SK-N-SH treated with all-trans-retinoic acid at 6 μM for 48 hours (cell line): ENCODE measurements around the gene ACTN1.
A peak's percentile ranks its signal among the peaks of the same experiment; 100 is the strongest.

Source experiments
- ATAC-seq: fragments of 200-7000 bp; cut with Tn5 transposase; 3 replicates; pipeline ENCODE4 v1.9.1; 2020; ENCODE audit warnings: mild to moderate bottlenecking, moderate library complexity
- ARNTL ChIP-seq: fragments of 450-650 bp; formaldehyde crosslinking; IDR thresholded peaks from 2 replicates; pipeline ENCODE4 v1.5.0; 2020; ENCODE audit warnings: low read depth, mild to moderate bottlenecking, moderate library complexity, borderline replicate concordance
- CREB5 ChIP-seq: fragments of 250-450 bp; sonication (Bioruptor Pico); IDR thresholded peaks from 2 replicates; pipeline ENCODE4 v1.5.1; 2020; ENCODE audit warnings: low read depth, mild to moderate bottlenecking, moderate library complexity
- ESRRG ChIP-seq: fragments of 250-450 bp; sonication (Bioruptor Pico); IDR thresholded peaks from 2 replicates; pipeline ENCODE4 v1.6.1; 2021; ENCODE audit warnings: mild to moderate bottlenecking
- GLIS3 ChIP-seq: fragments of 250-450 bp; sonication (Bioruptor Pico); IDR thresholded peaks from 2 replicates; pipeline ENCODE4 v1.5.0; 2020; ENCODE audit warnings: mild to moderate bottlenecking, moderate library complexity
- ISL1 ChIP-seq: fragments of 250-450 bp; sonication (Bioruptor Pico); IDR thresholded peaks from 2 replicates; pipeline ENCODE4 v2.1.2; 2022; ENCODE audit warnings: mild to moderate bottlenecking, moderate library complexity
- OSR1 ChIP-seq: fragments of 250-450 bp; sonication (Bioruptor Pico); IDR thresholded peaks from 2 replicates; pipeline ENCODE4 v1.8.0; 2022; ENCODE audit warnings: moderate library complexity, mild to moderate bottlenecking, inconsistent platforms
- PPARA ChIP-seq: fragments of 250-450 bp; sonication (Bioruptor Pico); IDR thresholded peaks from 2 replicates; pipeline ENCODE4 v1.5.0; 2020; ENCODE audit warnings: mild to moderate bottlenecking, borderline replicate concordance
- TCF4 ChIP-seq: fragments of 250-450 bp; sonication (Bioruptor Pico); IDR thresholded peaks from 2 replicates; pipeline ENCODE4 v1.8.0; 2021; ENCODE audit warnings: mild to moderate bottlenecking, moderate library complexity, borderline replicate concordance
- TOX ChIP-seq: fragments of 250-450 bp; sonication (Bioruptor Pico); IDR thresholded peaks from 2 replicates; pipeline ENCODE4 v1.8.0; 2021; ENCODE audit warnings: mild to moderate bottlenecking, moderate library complexity, borderline replicate concordance
- ZC3H10 ChIP-seq: fragments of 250-450 bp; sonication (Bioruptor Pico); IDR thresholded peaks from 2 replicates; pipeline ENCODE4 v1.5.1; 2021; ENCODE audit warnings: mild to moderate bottlenecking, moderate library complexity
- ZFP3 ChIP-seq: fragments of 250-450 bp; sonication (Bioruptor Pico); IDR thresholded peaks from 2 replicates; pipeline ENCODE4 v1.5.0; 2020; ENCODE audit warnings: mild to moderate bottlenecking, moderate library complexity
- ZFP30 ChIP-seq: fragments of 450-650 bp; formaldehyde crosslinking; IDR thresholded peaks from 2 replicates; pipeline ENCODE4 v1.5.0; 2022; ENCODE audit warnings: mild to moderate bottlenecking, moderate library complexity
- ZNF565 ChIP-seq: fragments of 450-650 bp; formaldehyde crosslinking; conservative IDR thresholded peaks from 2 replicates; pipeline ENCODE4 v1.5.0; 2020; ENCODE audit warnings: low read depth, mild to moderate bottlenecking, moderate library complexity
- ZNF70 ChIP-seq: fragments of 450-650 bp; formaldehyde crosslinking; IDR thresholded peaks from 2 replicates; pipeline ENCODE4 v1.5.0; 2020; ENCODE audit warnings: mild to moderate bottlenecking, moderate library complexity
- ZNF8 ChIP-seq: fragments of 450-650 bp; formaldehyde crosslinking; IDR thresholded peaks from 2 replicates; pipeline ENCODE4 v1.5.0; 2020; ENCODE audit warnings: mild to moderate bottlenecking, moderate library complexity
- TF ChIP-seq, protein P1 (sequence below): fragments of 250-450 bp; sonication (Bioruptor Pico); IDR thresholded peaks from 2 replicates; pipeline ENCODE4 v1.8.0; 2020; ENCODE audit warnings: mild to moderate bottlenecking, moderate library complexity, borderline replicate concordance
- TF ChIP-seq, protein P2 (sequence below): fragments of 250-450 bp; sonication (Bioruptor Pico); IDR thresholded peaks from 2 replicates; pipeline ENCODE4 v1.8.0; 2021; ENCODE audit warnings: low read depth, mild to moderate bottlenecking, moderate library complexity, borderline replicate concordance
- TF ChIP-seq, protein P3 (sequence below): fragments of 250-450 bp; sonication (Bioruptor Pico); IDR thresholded peaks from 2 replicates; pipeline ENCODE4 v1.5.0; 2020; ENCODE audit warnings: mild to moderate bottlenecking, moderate library complexity
- TF ChIP-seq, protein P4 (sequence below): fragments of 250-450 bp; sonication (Bioruptor Pico); IDR thresholded peaks from 2 replicates; pipeline ENCODE4 v1.5.1; 2021; ENCODE audit warnings: mild to moderate bottlenecking, moderate library complexity

Gene ACTN1

DNA sequence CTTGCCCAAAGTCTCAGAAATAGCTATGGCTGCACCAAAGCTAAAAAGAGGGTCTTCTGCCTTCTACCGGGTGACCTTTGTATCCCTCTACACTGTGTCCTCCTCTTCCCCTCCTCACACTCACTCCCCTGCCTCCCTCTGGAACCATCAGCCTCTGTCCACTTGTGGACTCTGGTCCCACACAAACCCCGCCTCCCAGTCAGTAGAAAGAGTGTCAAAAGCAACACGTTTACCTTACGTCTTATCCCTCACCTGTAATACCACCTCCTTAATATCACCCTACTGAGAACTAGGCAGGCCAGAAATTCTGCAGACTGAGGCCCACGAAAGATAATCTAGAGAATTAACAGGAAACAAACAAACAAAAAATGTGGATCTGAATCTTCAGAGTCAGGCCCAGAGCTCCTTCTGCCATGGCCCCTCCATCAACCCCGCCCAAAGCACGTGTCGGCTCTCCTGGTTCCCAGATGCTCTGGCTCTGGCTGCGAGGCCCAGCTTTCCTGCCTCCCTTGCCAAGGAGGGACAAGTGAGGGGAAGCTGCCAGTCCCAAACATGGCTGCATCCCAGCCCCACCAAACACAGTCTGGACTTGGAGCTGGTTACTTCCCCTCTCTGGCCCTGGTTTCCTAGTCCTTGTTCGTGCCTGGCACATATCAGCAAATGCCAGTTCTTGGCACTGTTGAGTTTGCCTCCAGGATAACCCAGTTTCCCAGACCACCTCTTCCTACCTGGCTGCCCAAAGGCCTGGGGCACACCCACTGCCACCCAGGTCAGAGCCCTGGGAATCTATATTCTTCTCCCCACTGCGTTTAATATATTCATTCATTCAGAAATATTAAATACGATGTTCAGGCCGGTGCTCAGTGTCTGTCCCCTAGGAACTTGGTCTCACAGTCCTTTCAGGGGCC is 2.7 kb downstream of the ACTN1 start:
- ATAC-seq, result no peak
- no peak for TF ChIP-seq ZNF565 (CRISPR knock-in tag)
- TF ChIP-seq, protein P1, sequence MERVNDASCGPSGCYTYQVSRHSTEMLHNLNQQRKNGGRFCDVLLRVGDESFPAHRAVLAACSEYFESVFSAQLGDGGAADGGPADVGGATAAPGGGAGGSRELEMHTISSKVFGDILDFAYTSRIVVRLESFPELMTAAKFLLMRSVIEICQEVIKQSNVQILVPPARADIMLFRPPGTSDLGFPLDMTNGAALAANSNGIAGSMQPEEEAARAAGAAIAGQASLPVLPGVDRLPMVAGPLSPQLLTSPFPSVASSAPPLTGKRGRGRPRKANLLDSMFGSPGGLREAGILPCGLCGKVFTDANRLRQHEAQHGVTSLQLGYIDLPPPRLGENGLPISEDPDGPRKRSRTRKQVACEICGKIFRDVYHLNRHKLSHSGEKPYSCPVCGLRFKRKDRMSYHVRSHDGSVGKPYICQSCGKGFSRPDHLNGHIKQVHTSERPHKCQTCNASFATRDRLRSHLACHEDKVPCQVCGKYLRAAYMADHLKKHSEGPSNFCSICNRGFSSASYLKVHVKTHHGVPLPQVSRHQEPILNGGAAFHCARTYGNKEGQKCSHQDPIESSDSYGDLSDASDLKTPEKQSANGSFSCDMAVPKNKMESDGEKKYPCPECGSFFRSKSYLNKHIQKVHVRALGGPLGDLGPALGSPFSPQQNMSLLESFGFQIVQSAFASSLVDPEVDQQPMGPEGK (CRISPR knock-in tag), result no peak
- TF ChIP-seq ZFP3 (CRISPR knock-in tag), result no peak
- no peak for TF ChIP-seq ESRRG (CRISPR knock-in tag)
- no peak for TF ChIP-seq ARNTL (CRISPR knock-in tag)
- TF ChIP-seq ZC3H10 (CRISPR knock-in tag), result no peak
- TF ChIP-seq, protein P2, sequence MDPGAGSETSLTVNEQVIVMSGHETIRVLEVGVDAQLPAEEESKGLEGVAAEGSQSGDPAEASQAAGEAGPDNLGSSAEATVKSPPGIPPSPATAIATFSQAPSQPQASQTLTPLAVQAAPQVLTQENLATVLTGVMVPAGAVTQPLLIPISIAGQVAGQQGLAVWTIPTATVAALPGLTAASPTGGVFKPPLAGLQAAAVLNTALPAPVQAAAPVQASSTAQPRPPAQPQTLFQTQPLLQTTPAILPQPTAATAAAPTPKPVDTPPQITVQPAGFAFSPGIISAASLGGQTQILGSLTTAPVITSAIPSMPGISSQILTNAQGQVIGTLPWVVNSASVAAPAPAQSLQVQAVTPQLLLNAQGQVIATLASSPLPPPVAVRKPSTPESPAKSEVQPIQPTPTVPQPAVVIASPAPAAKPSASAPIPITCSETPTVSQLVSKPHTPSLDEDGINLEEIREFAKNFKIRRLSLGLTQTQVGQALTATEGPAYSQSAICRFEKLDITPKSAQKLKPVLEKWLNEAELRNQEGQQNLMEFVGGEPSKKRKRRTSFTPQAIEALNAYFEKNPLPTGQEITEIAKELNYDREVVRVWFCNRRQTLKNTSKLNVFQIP, result no peak
- TF ChIP-seq ZNF8 (CRISPR knock-in tag), result no peak
- TF ChIP-seq OSR1 (CRISPR knock-in tag), result no peak
- TF ChIP-seq ZNF70 (CRISPR knock-in tag), result no peak
- no peak for TF ChIP-seq TCF4 (CRISPR knock-in tag)

- ATAC-seq, result peak; percentile 6
These were observed 3.4 kb downstream of the ACTN1 start for GRCh38 chr14:68975667-68976066.

GRCh38 chr14:68974759-68975347 is 4.2 kb downstream of the ACTN1 start:
- no peak for TF ChIP-seq PPARA (CRISPR knock-in tag)
- no peak for TF ChIP-seq ZC3H10 (CRISPR knock-in tag)
- TF ChIP-seq OSR1 (CRISPR knock-in tag), result no peak
- no peak for TF ChIP-seq ISL1
- TF ChIP-seq GLIS3 (CRISPR knock-in tag), result no peak
- TF ChIP-seq, protein P3, sequence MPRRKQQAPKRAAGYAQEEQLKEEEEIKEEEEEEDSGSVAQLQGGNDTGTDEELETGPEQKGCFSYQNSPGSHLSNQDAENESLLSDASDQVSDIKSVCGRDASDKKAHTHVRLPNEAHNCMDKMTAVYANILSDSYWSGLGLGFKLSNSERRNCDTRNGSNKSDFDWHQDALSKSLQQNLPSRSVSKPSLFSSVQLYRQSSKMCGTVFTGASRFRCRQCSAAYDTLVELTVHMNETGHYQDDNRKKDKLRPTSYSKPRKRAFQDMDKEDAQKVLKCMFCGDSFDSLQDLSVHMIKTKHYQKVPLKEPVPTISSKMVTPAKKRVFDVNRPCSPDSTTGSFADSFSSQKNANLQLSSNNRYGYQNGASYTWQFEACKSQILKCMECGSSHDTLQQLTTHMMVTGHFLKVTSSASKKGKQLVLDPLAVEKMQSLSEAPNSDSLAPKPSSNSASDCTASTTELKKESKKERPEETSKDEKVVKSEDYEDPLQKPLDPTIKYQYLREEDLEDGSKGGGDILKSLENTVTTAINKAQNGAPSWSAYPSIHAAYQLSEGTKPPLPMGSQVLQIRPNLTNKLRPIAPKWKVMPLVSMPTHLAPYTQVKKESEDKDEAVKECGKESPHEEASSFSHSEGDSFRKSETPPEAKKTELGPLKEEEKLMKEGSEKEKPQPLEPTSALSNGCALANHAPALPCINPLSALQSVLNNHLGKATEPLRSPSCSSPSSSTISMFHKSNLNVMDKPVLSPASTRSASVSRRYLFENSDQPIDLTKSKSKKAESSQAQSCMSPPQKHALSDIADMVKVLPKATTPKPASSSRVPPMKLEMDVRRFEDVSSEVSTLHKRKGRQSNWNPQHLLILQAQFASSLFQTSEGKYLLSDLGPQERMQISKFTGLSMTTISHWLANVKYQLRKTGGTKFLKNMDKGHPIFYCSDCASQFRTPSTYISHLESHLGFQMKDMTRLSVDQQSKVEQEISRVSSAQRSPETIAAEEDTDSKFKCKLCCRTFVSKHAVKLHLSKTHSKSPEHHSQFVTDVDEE (CRISPR knock-in tag), result no peak
- no peak for TF ChIP-seq CREB5
- no peak for ATAC-seq

More at GRCh38 chr14:68975667-68976066, 3.4 kb downstream of the ACTN1 start:
- TF ChIP-seq ZFP30 (CRISPR knock-in tag) (no peak), GLIS3 (CRISPR knock-in tag) (no peak), ARNTL (CRISPR knock-in tag) (no peak), OSR1 (CRISPR knock-in tag) (no peak), TOX (CRISPR knock-in tag) (no peak)
- TF ChIP-seq, protein P4, sequence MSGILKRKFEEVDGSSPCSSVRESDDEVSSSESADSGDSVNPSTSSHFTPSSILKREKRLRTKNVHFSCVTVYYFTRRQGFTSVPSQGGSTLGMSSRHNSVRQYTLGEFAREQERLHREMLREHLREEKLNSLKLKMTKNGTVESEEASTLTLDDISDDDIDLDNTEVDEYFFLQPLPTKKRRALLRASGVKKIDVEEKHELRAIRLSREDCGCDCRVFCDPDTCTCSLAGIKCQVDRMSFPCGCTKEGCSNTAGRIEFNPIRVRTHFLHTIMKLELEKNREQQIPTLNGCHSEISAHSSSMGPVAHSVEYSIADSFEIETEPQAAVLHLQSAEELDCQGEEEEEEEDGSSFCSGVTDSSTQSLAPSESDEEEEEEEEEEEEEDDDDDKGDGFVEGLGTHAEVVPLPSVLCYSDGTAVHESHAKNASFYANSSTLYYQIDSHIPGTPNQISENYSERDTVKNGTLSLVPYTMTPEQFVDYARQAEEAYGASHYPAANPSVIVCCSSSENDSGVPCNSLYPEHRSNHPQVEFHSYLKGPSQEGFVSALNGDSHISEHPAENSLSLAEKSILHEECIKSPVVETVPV, result no peak
- TF ChIP-seq, protein P2, result no peak
- TF ChIP-seq, all 23 proteins: peak for 0
